GM12891 (cell line): ENCODE measurements around the gene SNX30.

Source experiments
- PAX5 ChIP-seq: IDR thresholded peaks from 2 replicates; pipeline ENCODE4 v1.6.1; 2011; ENCODE audit warnings: low read length, moderate library complexity, mild to moderate bottlenecking; ENCODE audit not compliant: insufficient read depth, severe bottlenecking
- POLR2A ChIP-seq: IDR thresholded peaks from 2 replicates; pipeline ENCODE4 v1.6.1; 2011; ENCODE audit warnings: low read depth, low read length, control low read depth
- POLR2AphosphoS5 ChIP-seq: IDR thresholded peaks from 2 replicates; pipeline ENCODE4 v1.6.1; 2011; ENCODE audit warnings: low read depth, low read length, control low read depth
- TAF1 ChIP-seq: IDR thresholded peaks from 2 replicates; pipeline ENCODE4 v1.6.1; 2011; ENCODE audit warnings: low read depth, low read length, control low read depth

DNA sequence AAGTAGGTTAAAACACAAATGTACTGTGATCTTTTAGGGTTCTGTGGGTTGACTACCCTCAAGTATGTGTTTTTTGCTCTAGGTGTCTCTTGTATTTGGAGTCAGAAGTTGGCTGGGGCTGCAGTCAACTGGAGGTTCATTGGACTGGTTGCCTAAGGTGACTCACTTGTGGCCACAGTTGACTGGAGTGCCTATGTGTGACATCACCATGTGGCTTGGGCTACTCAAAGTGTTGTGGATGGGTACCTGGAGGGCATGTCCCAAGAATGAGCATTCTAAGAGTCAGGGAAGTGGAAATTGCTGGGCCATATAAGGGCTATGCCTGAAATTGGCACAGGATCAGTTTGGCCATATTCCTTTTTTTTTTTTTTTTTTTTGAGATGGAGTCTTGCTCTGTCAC lies 27.4 kb downstream of the SNX30 start:
- TF ChIP-seq POLR2A (no peak), TAF1 (no peak), PAX5 (no peak), POLR2AphosphoS5 (no peak)
